ENCODE results near the gene MAPK7.

The MAPK7 gene

GRCh38 chr17:19378416-19379360 lies at the start of gene MAPK7:
Gene MAPK7 (plus strand): TSS chr17:19378498. CDS start chr17:19378901, 403 bp downstream.
- no peak for DNase-seq

- DNase-seq: no peak
Measured at GRCh38 chr17:19329136-19329535, 49.2 kb upstream of the MAPK7 start.

GRCh38 chr17:19329839-19330238 lies 48.5 kb upstream of the MAPK7 start:
- DNase-seq: no peak

- DNase-seq: no peak
Measured at GRCh38 chr17:19330271-19330670, 48.0 kb upstream of the MAPK7 start.

GRCh38 chr17:19331134-19331533 lies 47.2 kb upstream of the MAPK7 start:
- DNase-seq: no peak

GRCh38 chr17:19331543-19332245 lies 46.6 kb upstream of the MAPK7 start:
- DNase-seq: no peak

- DNase-seq: no peak
Measured at GRCh38 chr17:19332371-19333131, 45.7 kb upstream of the MAPK7 start.

- DNase-seq: no peak
Measured at GRCh38 chr17:19333132-19333440, 45.2 kb upstream of the MAPK7 start.

GRCh38 chr17:19333736-19334290 lies 44.5 kb upstream of the MAPK7 start:
- no peak for DNase-seq

GRCh38 chr17:19334331-19334730 lies 44.0 kb upstream of the MAPK7 start:
- DNase-seq: no peak

DNA sequence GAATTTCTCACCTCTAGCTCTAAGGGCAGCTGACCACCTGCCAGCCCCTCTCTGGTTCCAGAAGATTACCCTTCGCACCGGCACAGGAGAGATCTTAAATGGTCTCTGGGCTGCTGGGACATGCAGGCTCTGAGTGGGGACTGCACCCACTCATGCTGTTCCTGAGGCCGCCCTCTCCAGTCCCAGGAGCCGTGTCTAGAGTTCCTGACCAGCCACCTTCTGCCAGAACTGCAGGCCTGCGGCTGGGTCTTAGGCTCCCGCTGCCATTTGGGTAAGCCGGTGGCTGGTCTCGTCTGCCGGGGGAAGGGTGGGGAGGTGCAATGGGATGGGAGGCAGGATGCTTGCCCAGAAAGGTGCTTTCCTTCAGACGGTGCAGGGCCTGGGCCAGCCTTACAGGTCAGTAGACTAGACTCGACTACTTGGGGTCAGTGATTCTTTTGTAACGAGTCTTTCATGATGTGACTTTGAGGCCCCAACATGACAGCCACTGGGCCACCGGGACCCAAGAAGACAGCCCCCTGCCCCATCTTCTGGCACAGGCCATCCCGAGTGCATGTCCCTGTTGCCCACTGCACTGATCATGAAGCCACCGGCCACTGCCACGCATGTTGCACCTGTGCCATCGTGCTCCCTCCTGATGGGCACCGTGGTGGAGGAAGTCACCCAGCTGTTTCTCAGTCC lies 42.2 kb upstream of the MAPK7 start:
- DNase-seq: no peak

DNA sequence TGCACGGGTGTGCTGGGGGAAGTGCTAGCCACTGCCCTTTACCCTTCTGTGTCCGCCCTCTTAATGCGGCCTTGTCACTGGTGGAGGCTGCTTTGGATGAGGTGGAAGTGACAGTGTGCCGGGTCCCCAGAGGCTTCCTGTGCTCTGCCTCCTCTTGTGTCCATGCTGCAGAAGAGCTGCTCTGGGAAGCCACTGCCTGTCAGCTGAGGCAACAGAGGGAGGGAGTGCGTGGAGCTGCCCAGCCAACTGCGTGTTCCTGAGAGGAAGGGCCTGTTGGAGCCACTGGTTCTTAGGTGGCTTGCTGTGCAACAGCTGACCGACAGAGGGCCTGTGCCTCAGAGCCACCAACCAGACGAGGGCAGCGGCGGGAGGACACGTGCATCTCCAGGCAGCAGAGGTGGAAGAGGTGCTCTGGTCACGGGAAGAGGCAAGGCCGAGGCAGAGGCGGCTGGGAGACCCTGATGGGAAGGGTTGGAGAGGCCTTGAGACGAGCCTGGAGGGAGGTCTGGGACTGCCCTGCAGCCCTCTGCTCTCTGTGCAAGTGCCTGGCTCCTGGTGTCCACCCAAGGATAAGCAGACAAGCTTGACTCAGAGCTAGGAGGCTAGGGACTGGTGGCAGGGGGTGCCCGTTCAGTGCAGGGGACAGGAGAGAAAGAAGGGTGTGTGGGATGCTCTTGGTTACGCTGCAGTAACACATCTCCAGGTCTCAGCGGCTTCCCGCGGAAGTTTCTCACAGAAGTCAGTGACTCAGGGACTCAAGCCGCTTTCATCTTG lies 41.2 kb upstream of the MAPK7 start:
- no peak for DNase-seq

- no peak for DNase-seq
Measured at GRCh38 chr17:19337712-19338023, 40.6 kb upstream of the MAPK7 start.

DNA sequence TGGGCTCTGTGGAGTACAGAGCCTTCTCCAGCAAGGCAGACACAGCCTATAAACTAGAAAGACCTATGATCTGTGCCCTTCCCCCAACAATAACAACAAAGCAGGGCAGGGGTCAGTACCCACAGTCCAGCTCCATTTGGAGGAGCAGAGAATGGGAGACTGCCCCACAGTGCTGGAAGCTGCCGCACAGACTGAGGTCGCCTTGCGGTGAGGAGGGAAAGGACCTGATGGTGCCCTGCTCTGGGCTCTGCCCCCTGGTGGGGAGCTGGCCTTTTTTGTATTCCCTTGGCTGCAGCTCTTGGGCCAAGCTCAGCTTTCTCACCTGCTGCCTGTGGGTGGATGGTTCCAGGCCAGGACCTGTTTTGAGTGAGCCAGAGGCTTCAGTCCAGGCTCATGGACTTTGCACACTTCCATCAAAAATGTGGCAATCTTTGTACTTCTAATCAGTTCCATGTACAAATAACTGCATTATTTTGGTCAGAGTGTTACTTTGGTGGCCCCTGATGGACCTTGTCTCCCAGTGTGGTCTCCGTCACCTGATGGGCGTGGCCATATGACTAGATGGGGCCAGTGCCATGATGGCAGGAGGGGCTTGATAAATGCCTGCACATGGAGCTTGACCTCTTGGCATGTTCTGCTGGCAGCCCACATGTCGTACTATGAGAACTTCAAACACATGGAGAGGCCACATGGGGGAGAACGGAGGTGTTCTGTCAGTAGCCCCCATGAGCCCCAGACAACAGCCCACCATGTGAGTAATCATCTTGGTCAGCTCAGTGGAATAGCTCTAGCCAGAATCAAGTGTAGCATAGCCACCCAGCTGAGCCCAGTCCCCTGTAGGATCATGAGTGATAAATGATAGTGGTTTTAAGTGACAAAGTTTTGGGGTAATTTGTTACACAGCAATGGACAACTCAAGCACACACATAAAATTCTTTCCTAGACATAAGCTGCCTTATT lies 40.0 kb upstream of the MAPK7 start:
- DNase-seq: peak; percentile 70 to 74

DNA sequence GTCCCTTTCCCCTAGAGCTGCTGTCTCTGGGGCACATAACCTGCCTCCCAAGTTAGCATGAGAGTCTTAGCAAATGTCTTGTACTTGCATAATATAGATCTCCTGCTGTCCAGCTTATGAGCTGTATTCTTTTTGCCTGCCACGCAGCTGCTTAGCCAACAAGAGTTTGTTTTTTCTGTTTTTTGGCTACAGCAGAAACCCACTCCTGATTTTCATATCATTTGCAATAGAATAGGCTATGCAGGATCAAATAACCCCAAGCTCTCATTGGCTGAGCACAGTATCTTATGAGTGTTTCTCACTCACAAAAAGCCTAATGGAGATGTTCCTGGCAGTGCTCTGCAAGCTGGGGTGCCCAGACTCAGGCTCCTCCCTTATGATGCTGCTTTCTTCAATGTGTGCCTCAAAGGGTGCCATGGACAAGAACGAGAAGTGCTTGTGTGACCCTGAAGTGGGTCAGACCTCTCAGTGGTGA lies 38.9 kb upstream of the MAPK7 start:
- DNase-seq: no peak

- no peak for DNase-seq
Measured at GRCh38 chr17:19341211-19341631, 37.1 kb upstream of the MAPK7 start.

DNA sequence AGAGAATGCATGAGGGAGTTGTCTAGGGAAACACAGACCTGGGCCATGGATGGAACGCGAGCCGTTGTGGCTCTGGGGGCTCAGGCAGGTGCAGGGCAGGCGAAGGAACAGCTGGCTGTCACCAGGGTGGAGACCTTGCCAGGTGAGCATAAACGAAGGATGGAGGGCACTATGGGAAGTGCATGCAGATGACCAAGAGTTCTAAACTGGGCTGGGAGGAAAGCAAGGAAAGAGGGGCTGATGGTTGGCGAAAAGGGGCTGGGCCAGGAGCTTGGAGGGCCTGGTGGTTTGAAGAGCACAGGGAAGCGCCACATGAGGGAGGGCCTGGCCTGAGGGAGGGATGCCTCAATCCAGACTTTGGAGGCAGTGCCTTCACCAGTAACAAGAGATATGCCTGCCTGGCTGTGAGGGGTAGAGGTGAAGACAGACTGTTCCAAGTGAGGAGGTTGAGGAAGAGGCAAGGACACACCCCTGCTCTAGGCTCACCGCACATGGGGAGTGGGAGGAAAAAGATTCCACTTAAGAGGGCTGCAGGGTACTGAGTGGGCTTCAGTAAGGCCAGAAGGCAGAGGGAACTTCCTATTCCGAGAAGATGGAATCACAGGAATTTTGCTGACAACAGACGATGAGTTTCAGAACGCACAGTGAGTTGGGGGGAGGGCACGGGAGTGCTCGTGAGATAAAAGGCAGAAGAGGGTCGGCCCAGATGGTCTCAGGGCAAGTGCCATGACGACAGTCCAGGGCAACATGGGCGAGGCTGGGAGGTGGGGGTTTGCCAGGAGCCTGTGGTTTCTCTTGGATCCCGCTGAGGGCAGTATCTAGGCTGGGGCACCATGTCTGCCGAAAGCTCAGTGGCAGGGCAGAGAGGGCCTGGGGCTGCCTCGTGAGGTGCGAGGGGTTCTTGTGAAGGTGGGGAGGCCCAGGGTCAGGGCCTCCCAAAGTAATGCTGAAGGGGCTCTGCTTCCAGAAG lies 36.4 kb upstream of the MAPK7 start:
- DNase-seq: no peak

DNA sequence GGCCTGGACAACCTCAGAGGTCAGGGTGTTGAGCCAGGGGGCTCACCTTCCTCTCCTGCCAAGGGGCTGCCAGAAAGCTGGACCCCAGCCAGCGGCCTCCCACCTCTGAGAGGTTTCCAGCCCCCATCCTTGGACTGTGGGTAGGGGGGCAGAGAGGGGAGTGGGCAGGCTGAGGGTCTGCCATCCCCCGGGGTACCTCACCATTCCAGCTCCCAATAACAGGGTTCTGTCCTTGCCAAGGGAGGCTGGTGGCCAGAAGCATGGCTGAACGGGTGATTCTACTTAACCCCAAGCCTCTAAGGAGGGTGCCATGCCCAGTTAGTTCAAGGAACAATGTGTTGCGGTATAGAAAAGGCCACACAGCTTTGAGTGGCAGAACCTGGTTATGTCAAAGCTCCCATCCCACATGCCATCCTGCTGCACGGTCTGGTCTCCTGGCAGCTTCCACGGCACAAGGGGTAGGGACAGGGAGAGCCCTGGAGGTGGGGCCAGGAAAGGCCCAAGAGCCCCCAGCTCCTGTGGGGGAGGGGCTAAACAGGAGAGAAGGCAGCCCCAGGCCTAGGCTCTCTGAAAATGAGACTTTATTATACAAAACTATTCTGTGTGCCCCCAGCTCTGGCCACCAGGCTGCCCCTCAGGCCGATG lies 35.6 kb upstream of the MAPK7 start:
- DNase-seq: no peak

DNA sequence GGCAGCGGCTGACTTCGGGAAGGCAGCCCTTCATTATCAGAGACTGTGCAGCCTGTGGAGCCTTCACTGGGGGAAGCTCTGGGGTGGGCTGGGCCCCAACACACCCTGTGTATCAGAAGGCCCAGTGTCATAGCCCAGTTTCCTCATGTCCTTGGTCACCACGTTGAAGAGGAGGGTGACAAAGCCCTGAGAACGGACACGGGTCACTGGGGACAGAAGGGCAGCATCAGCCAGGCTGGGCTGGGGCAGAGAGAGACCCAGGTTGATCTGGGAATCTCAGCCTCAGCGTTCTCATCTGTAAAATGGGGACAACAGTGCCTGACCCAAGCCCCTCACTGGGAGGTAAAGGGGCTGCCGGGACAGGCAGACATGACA lies 35.1 kb upstream of the MAPK7 start:
- no peak for DNase-seq
